Endothelial cell of umbilical vein (primary cell): Measurements from ENCODE around the gene CCBE1. TPM values are rescaled to one million over a fixed set of nuclear protein-coding genes. Genes with fewer than 3 reads are reported as not detected.

ENCODE experiments used
- BruUV-seq: library from RNA; stranded (reverse); fragments of 400-500 nt; replicated peaks from 2 replicates; lab custom pipeline; 2021; lab: Mats Ljungman, UMichigan
- CTCF ChIA-PET: fragments of 300-600, 350-600 bp; sonication (Branson Sonifier 250); formaldehyde crosslinking; loops from one replicate; lab custom pipeline; 2021; ENCODE audit warnings: antibody characterized with exemption, inconsistent platforms; lab: Charles Lee
- POLR2A ChIA-PET: fragments of 300-600, 350-600 bp; sonication (Branson Sonifier 250); formaldehyde crosslinking; loops from one replicate; lab custom pipeline; 2021; ENCODE audit warnings: antibody characterized with exemption, inconsistent platforms; lab: Charles Lee
- DNase-seq: peaks from one replicate; pipeline ENCODE4 v3.0.0-alpha.2; 2011; ENCODE audit warnings: low read depth, low spot score
- FAIRE-seq: peaks from 2 replicates; lab custom pipeline; 2011; peaks lifted over from hg19 to GRCh38; lab: Jason Lieb, UNC
- H2AFZ ChIP-seq: 2 replicates; pipeline ENCODE4 v1.6.0; 2012; ENCODE audit warnings: low read depth, low read length, control low read depth, inconsistent platforms
- H3K27ac ChIP-seq: 2 replicates; pipeline ENCODE4 v1.5.1; 2011; ENCODE audit warnings: low read depth, mild to moderate bottlenecking, control low read depth, low read length, moderate library complexity; ENCODE audit not compliant: insufficient read depth
- H3K27me3 ChIP-seq, 2 experiments: 2 replicates each; pipeline versions ENCODE4 v1.6.0 to v1.6.1; 2011; ENCODE audit warnings: low read length in 2 of 2, mixed read lengths in 1 of 2; ENCODE audit not compliant: control insufficient read depth in 2 of 2, insufficient read depth in 2 of 2
- H3K36me3 ChIP-seq, 2 experiments: 2 replicates in 1 of 2; 3 replicates in 1 of 2; pipeline ENCODE4 v1.5.1; 2011; ENCODE audit warnings: low read length in 2 of 2, mild to moderate bottlenecking in 1 of 2, moderate library complexity in 1 of 2; ENCODE audit not compliant: control insufficient read depth in 2 of 2, insufficient read depth in 2 of 2; ENCODE audit errors: extremely low read depth in 1 of 2
- H3K4me1 ChIP-seq: 3 replicates; pipeline ENCODE4 v1.5.1; 2011; ENCODE audit warnings: mild to moderate bottlenecking, low read length; ENCODE audit not compliant: control insufficient read depth, insufficient read depth; ENCODE audit errors: extremely low read depth
- H3K4me2 ChIP-seq: 2 replicates; pipeline ENCODE4 v1.6.1; 2011; ENCODE audit warnings: low read length, control low read depth, mixed read lengths; ENCODE audit not compliant: insufficient read depth
- H3K4me3 ChIP-seq, 3 experiments: fragments of 200-600 bp in 1 of 3; sonication (generic), shearing (Covaris generic) in 1 of 3; replicated peaks in 1 of 3; 2 replicates each; pipeline ENCODE4 v1.5.1; 2011 to 2016; ENCODE audit warnings: control low read depth in 3 of 3, low read length in 3 of 3, mild to moderate bottlenecking in 2 of 3, inconsistent platforms in 1 of 3, low read depth in 1 of 3, moderate library complexity in 1 of 3; ENCODE audit not compliant: insufficient read depth in 1 of 3
- H3K79me2 ChIP-seq: 2 replicates; pipeline ENCODE4 v1.6.0; 2012; ENCODE audit warnings: low read length, inconsistent platforms; ENCODE audit not compliant: control insufficient read depth, insufficient read depth
- H3K9ac ChIP-seq: replicated peaks from 2 replicates; pipeline ENCODE3; 2011; ENCODE audit warnings: low read length, control low read depth; ENCODE audit not compliant: insufficient read depth; ENCODE audit errors: extremely low read depth
- H3K9me1 ChIP-seq: replicated peaks from 3 replicates; pipeline ENCODE4 v1.6.0; 2011; ENCODE audit warnings: mild to moderate bottlenecking, low read length; ENCODE audit not compliant: control insufficient read depth, insufficient read depth; ENCODE audit errors: extremely low read depth
- H3K9me3 ChIP-seq: replicated peaks from 2 replicates; pipeline ENCODE4 v1.5.1; 2012; ENCODE audit warnings: low read length, inconsistent platforms; ENCODE audit not compliant: control insufficient read depth, insufficient read depth
- H4K20me1 ChIP-seq: replicated peaks from 2 replicates; pipeline ENCODE3; 2011; ENCODE audit warnings: mild to moderate bottlenecking, low read length; ENCODE audit not compliant: control insufficient read depth, insufficient read depth; ENCODE audit errors: extremely low read depth
- EZH2 ChIP-seq: IDR thresholded peaks from 2 replicates; pipeline ENCODE4 v1.6.1; 2012; ENCODE audit warnings: borderline replicate concordance, low read depth, mild to moderate bottlenecking, moderate library complexity, low read length, inconsistent platforms; ENCODE audit not compliant: severe bottlenecking
- FOS ChIP-seq: IDR thresholded peaks from 2 replicates; pipeline ENCODE4 v1.6.1; 2011; ENCODE audit warnings: mild to moderate bottlenecking, low read length, moderate library complexity, borderline replicate concordance; ENCODE audit not compliant: insufficient read depth
- GATA2 ChIP-seq: IDR thresholded peaks from 2 replicates; pipeline ENCODE4 v1.7.0; 2011; ENCODE audit warnings: low read depth, mild to moderate bottlenecking, moderate library complexity, mixed read lengths, low read length; ENCODE audit not compliant: insufficient read length, insufficient read depth
- JUN ChIP-seq: IDR thresholded peaks from 2 replicates; pipeline ENCODE4 v1.6.1; 2011; ENCODE audit warnings: borderline replicate concordance, low read depth; ENCODE audit not compliant: insufficient read length, insufficient read depth
- MYC ChIP-seq: IDR thresholded peaks from one replicate; pipeline ENCODE4 v1.6.1; 2011; ENCODE audit warnings: mild to moderate bottlenecking, low read depth, low read length
- POLR2A ChIP-seq: IDR thresholded peaks from 2 replicates; pipeline ENCODE4 v1.6.1; 2012; ENCODE audit warnings: low read depth, mild to moderate bottlenecking, control low read depth, low read length
- POLR2AphosphoS5 ChIP-seq: IDR thresholded peaks from 2 replicates; pipeline ENCODE4 v1.6.1; 2012; ENCODE audit warnings: low read depth, mild to moderate bottlenecking, control low read depth, low read length, moderate library complexity; ENCODE audit not compliant: insufficient read depth
- dilution Hi-C: fragments of 300-500 bp; cut with MboI; formaldehyde crosslinking; loops from one replicate; pipeline ENCODE4 v1.15.0; 2019; ENCODE audit warnings: low sequenced_read_pairs; ENCODE audit not compliant: extremely low pct_ligation_motif_present
- intact Hi-C: fragments of 100-400 bp; cut with micrococcal nuclease; formaldehyde crosslinking; loops from one replicate; pipeline ENCODE4 v1.10.0; 2022
- polyA plus RNA-seq, 4 experiments: library from polyadenylated mRNA; depleted of rRNA in 3 of 4; stranded (reverse) in 3 of 4; unstranded in 1 of 4; fragments of >200 nt; gene quantifications; 2 replicates each; pipeline versions ENCODE4 v1.2.1 to v1.2.3, GENCODE V29; 2011 to 2012; ENCODE audit warnings: missing spikeins in 1 of 4
- total RNA-seq: library from RNA; stranded (reverse); gene quantifications from 2 replicates; pipeline ENCODE4 v1.2.3, GENCODE V29; 2021
- TF ChIP-seq, protein P1 (sequence below), 2 donors: IDR thresholded peaks; 1 replicate in 1 of 2; 2 replicates in 1 of 2; pipeline ENCODE4 v1.5.1; 2011; ENCODE audit warnings: low read length in 2 of 2, mild to moderate bottlenecking in 2 of 2, moderate library complexity in 2 of 2, control low read depth in 1 of 2, inconsistent platforms in 1 of 2, low read depth in 1 of 2; ENCODE audit not compliant: insufficient read depth in 1 of 2; ENCODE audit errors: extremely low read depth in 1 of 2
- TF ChIP-seq, protein P2 (sequence below): IDR thresholded peaks from 2 replicates; pipeline ENCODE4 v1.6.1; 2011; ENCODE audit not compliant: insufficient read depth, insufficient read length

The CCBE1 gene
- total and polyA plus RNA-seq, 2 donors (not counting 3 experiments of a cell fraction or from before 2014, with no cell fraction given): 0.04 TPM; not detected in 1

GRCh38 chr18:59643740-59644139 lies 53.5 kb downstream of the CCBE1 start:
- no peak overlapping the region for H3K9ac ChIP-seq
- H3K36me3 ChIP-seq: no peaks in the 10 kb centered on the region
- intact Hi-C loops: no loop called here
- FAIRE-seq: no peak
- H3K9me3 ChIP-seq: no peaks in the 10 kb centered on the region
- H3K4me1 ChIP-seq: no peaks in the 10 kb centered on the region
- ChIA-PET POLR2A (no interaction called here), CTCF (interaction anchor here (0.6 to 1.6 kb wide), 2 partner anchors 10 to 12 kb away, joined by 3 to 4 read pairs; no protein-coding TSS in a partner anchor)
- DNase-seq: no peak
- H3K27me3 ChIP-seq: no peaks in the 10 kb centered on the region
- H3K4me3 ChIP-seq: no peak overlapping the region
- no peak overlapping the region for H2AFZ ChIP-seq
- BruUV-seq: no TSS peak
- no peaks in the 10 kb centered on the region for H4K20me1 ChIP-seq
- dilution Hi-C loops: no loop called here
- TF ChIP-seq FOS (no peak), EZH2 (no peak), JUN (no peak), POLR2AphosphoS5 (no peak), GATA2 (no peak), MYC (no peak), POLR2A (no peak)
- TF ChIP-seq, protein P1, sequence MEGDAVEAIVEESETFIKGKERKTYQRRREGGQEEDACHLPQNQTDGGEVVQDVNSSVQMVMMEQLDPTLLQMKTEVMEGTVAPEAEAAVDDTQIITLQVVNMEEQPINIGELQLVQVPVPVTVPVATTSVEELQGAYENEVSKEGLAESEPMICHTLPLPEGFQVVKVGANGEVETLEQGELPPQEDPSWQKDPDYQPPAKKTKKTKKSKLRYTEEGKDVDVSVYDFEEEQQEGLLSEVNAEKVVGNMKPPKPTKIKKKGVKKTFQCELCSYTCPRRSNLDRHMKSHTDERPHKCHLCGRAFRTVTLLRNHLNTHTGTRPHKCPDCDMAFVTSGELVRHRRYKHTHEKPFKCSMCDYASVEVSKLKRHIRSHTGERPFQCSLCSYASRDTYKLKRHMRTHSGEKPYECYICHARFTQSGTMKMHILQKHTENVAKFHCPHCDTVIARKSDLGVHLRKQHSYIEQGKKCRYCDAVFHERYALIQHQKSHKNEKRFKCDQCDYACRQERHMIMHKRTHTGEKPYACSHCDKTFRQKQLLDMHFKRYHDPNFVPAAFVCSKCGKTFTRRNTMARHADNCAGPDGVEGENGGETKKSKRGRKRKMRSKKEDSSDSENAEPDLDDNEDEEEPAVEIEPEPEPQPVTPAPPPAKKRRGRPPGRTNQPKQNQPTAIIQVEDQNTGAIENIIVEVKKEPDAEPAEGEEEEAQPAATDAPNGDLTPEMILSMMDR (IDR thresholded peaks at IDR 0.05; ENCODE audit: extremely low read depth in 1 of 2, insufficient read depth in 1 of 2, low read depth in 1 of 2, low read length in 2 of 2): no peak
- TF ChIP-seq, protein P2, sequence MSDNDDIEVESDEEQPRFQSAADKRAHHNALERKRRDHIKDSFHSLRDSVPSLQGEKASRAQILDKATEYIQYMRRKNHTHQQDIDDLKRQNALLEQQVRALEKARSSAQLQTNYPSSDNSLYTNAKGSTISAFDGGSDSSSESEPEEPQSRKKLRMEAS: no peak
- no peak overlapping the region for H3K27ac ChIP-seq
- no peaks in the 10 kb centered on the region for H3K9me1 ChIP-seq
- H3K4me2 ChIP-seq: no peak overlapping the region
- H3K79me2 ChIP-seq: no peaks in the 10 kb centered on the region
